Loucy (cell line): Measurements from ENCODE around the gene WASF3.

Experiments used
- H2AFZ ChIP-seq: fragments of 200-600 bp; sonication (generic); 2 replicates; pipeline ENCODE4 v1.6.0; 2016; ENCODE audit warnings: antibody characterized with exemption, mild to moderate bottlenecking, low read length, moderate library complexity
- H3F3A ChIP-seq: fragments of 200-600 bp; 2 replicates; pipeline ENCODE4 v1.6.0; 2016; ENCODE audit warnings: antibody characterized with exemption, low read depth, mild to moderate bottlenecking
- H3K27me3 ChIP-seq: fragments of 200-600 bp; sonication (generic); 2 replicates; pipeline ENCODE4 v1.6.1; 2014; ENCODE audit warnings: low read length, mild to moderate bottlenecking; ENCODE audit not compliant: insufficient read depth, poor library complexity, severe bottlenecking
- H3K36me3 ChIP-seq: fragments of 200-600 bp; sonication (generic); 2 replicates; pipeline ENCODE4 v1.6.1; 2016; ENCODE audit warnings: low read length; ENCODE audit not compliant: insufficient read depth
- H3K4me1 ChIP-seq: fragments of 200-600 bp; sonication (generic); 2 replicates; pipeline ENCODE4 v1.5.1; 2014; ENCODE audit warnings: low read length, mild to moderate bottlenecking; ENCODE audit not compliant: insufficient read depth, poor library complexity, severe bottlenecking
- H3K4me2 ChIP-seq: fragments of 200-600 bp; sonication (generic); 2 replicates; pipeline ENCODE4 v1.6.0; 2014; ENCODE audit warnings: antibody characterized with exemption, low read length, low read depth, mild to moderate bottlenecking; ENCODE audit not compliant: poor library complexity, severe bottlenecking
- H3K4me3 ChIP-seq: fragments of 200-600 bp; sonication (generic); 2 replicates; pipeline ENCODE4 v1.5.1; 2014; ENCODE audit warnings: low read length, mild to moderate bottlenecking, mixed read lengths; ENCODE audit not compliant: poor library complexity, severe bottlenecking
- H3K79me2 ChIP-seq: fragments of 200-600 bp; sonication (generic); 2 replicates; pipeline ENCODE4 v1.6.1; 2014; ENCODE audit warnings: low read length; ENCODE audit not compliant: insufficient read depth
- H3K9ac ChIP-seq: fragments of 200-600 bp; sonication (generic); 2 replicates; pipeline ENCODE4 v1.6.0; 2014; ENCODE audit warnings: mild to moderate bottlenecking, low read depth, low read length, moderate library complexity; ENCODE audit not compliant: poor library complexity, severe bottlenecking
- H3K9me2 ChIP-seq: fragments of 200-600 bp; sonication (generic); replicated peaks from 2 replicates; pipeline ENCODE4 v1.6.1; 2016; ENCODE audit warnings: low read depth, low read length, mixed read lengths
- H3K9me3 ChIP-seq: fragments of 200-600 bp; sonication (generic); 2 replicates; pipeline ENCODE4 v1.6.1; 2014; ENCODE audit warnings: mild to moderate bottlenecking, antibody characterized with exemption, low read length, low read depth; ENCODE audit not compliant: insufficient read depth
- H4K20me1 ChIP-seq: fragments of 200-600 bp; sonication (generic); 2 replicates; pipeline ENCODE4 v1.6.0; 2014; ENCODE audit warnings: antibody characterized with exemption, low read length, mild to moderate bottlenecking; ENCODE audit not compliant: insufficient read depth, poor library complexity, severe bottlenecking
- CTCF ChIP-seq: fragments of 200-600 bp; sonication (generic); conservative IDR thresholded peaks from 2 replicates; pipeline ENCODE4 v1.5.1; 2014; ENCODE audit warnings: mild to moderate bottlenecking, antibody characterized with exemption, low read length
- EZH2phosphoT487 ChIP-seq: fragments of 200-600 bp; IDR thresholded peaks from 2 replicates; pipeline ENCODE4 v1.6.1; 2018; ENCODE audit warnings: antibody characterized with exemption, mild to moderate bottlenecking, moderate library complexity, borderline replicate concordance

Gene WASF3

DNA sequence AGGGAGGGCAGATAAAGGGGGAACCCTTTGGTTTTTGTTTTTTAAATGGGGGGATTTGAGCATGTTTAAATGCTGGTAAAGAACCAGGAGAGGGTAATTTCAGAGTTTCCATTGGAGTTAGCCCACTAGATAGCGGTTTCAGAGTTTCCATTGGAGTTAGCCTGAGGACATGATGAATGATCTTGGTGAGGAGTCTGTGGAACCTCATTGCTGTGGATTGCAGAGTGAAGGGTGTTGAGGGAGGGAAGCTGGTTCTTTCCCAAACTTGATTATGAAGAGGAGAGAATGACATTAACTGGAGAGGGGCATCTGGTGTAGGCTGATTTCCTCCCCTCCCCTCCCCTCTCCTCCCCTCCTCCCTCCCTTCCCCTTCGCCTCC is 5.0 kb downstream of the WASF3 start:
- Histone ChIP-seq H3K27me3 (no peaks in the 10 kb centered on the region), H4K20me1 (no peaks in the 10 kb centered on the region), H3K9me3 (no peaks in the 10 kb centered on the region), H3K79me2 (no peaks in the 10 kb centered on the region), H3K9ac (no peak overlapping the region), H3K4me2 (no peak overlapping the region), H3K4me3 (no peak overlapping the region), H3F3A (no peaks in the 10 kb centered on the region), H3K4me1 (no peaks in the 10 kb centered on the region), H3K9me2 (no peaks in the 10 kb centered on the region), H2AFZ (no peak overlapping the region), H3K36me3 (no peaks in the 10 kb centered on the region)
- no peak for TF ChIP-seq EZH2phosphoT487
- TF ChIP-seq CTCF = no peak

- Histone ChIP-seq H3K4me1 (no peaks in the 10 kb centered on the region), H3F3A (no peaks in the 10 kb centered on the region), H3K79me2 (no peaks in the 10 kb centered on the region), H3K9ac (no peak overlapping the region), H2AFZ (no peak overlapping the region), H3K27me3 (no peaks in the 10 kb centered on the region), H3K36me3 (no peaks in the 10 kb centered on the region), H3K9me3 (no peaks in the 10 kb centered on the region), H4K20me1 (no peaks in the 10 kb centered on the region), H3K9me2 (no peaks in the 10 kb centered on the region), H3K4me3 (no peak overlapping the region), H3K4me2 (no peak overlapping the region)
- TF ChIP-seq CTCF = no peak
- no peak for TF ChIP-seq EZH2phosphoT487
Measured at GRCh38 chr13:26563713-26564112, 6.2 kb downstream of the WASF3 start.

GRCh38 chr13:26568132-26568815 is 10.8 kb downstream of the WASF3 start:
- Histone ChIP-seq H2AFZ (no peak overlapping the region), H3K4me3 (no peak overlapping the region), H3K36me3 (no peaks in the 10 kb centered on the region), H3K4me2 (no peak overlapping the region), H3F3A (no peaks in the 10 kb centered on the region), H4K20me1 (no peaks in the 10 kb centered on the region), H3K9ac (no peak overlapping the region), H3K4me1 (no peaks in the 10 kb centered on the region), H3K27me3 (no peaks in the 10 kb centered on the region), H3K9me2 (no peaks in the 10 kb centered on the region), H3K9me3 (no peaks in the 10 kb centered on the region), H3K79me2 (no peaks in the 10 kb centered on the region)
- TF ChIP-seq EZH2phosphoT487 (no peak), CTCF (no peak)
